Transverse colon (tissue), 3 donors: ENCODE data around the gene LRRC10B.

Experiments used
- EP300 ChIP-seq: sonication (generic); formaldehyde crosslinking; IDR thresholded peaks from one replicate; pipeline ENCODE4 v1.6.1; 2017; ENCODE audit warnings: antibody characterized with exemption, low read depth
- POLR2AphosphoS5 ChIP-seq, 3 donors: sonication (generic); formaldehyde crosslinking; IDR thresholded peaks; one replicate each; pipeline ENCODE4 v1.6.1; 2016; ENCODE audit warnings: antibody characterized with exemption in 3 of 3

DNA sequence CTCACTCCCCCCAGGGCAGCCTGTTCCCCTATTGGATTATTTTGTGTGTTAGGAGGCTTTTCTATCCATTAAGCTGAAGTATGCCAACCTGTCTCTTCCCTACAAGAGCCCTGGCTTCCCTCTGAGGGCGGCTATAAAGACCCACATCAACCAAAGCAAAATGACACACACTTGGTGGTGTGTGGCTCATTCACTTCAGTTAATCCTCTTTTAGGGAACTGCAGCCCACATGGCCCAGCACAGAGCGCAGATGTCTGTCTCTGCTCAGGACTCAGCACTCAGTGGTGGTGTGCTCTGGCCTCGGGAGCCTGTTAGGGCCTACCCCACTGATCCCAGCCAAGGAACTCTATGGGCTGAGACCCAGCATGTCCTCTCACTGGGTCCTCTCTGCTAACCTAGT is 32.2 kb upstream of the LRRC10B start:
- TF ChIP-seq POLR2AphosphoS5 (IDR thresholded peaks at IDR 0.05): no peak
- TF ChIP-seq EP300: no peak
